H9 (cell line): Measurements from ENCODE around the gene CLK3. TPM values are rescaled to one million over a fixed set of nuclear protein-coding genes. Genes with fewer than 3 reads are reported as not detected.
"Not testable (repeated sequence)": the region's sequence is repeated elsewhere in the genome, so short reads cannot be mapped to it uniquely, and the experiment has no call there.

Source experiments
- DNase-seq: peaks from one replicate; pipeline ENCODE4 v3.0.0-alpha.2; 2017
- H2AFZ ChIP-seq: one replicate; pipeline ENCODE4 v1.6.1; 2013; ENCODE audit warnings: mild to moderate bottlenecking, low read length, control low read depth, moderate library complexity
- H2AK5ac ChIP-seq: 2 replicates; pipeline ENCODE4 v1.6.1; 2013; ENCODE audit warnings: low read length, control low read depth, mixed read lengths; ENCODE audit not compliant: insufficient read length
- H2BK120ac ChIP-seq: one replicate; pipeline ENCODE4 v1.6.1; 2013; ENCODE audit warnings: low read depth, mild to moderate bottlenecking, low read length, control low read depth, inconsistent platforms; ENCODE audit not compliant: poor library complexity, severe bottlenecking
- H2BK12ac ChIP-seq: 2 replicates; pipeline ENCODE4 v1.6.1; 2013; ENCODE audit warnings: low read length, control low read depth, mixed read lengths, low read depth; ENCODE audit not compliant: insufficient read length
- H2BK15ac ChIP-seq: 2 replicates; pipeline ENCODE4 v1.6.1; 2013; ENCODE audit warnings: low read depth, low read length, control low read depth
- H2BK20ac ChIP-seq: one replicate; pipeline ENCODE4 v1.6.1; 2013; ENCODE audit warnings: low read depth, mild to moderate bottlenecking, low read length, control low read depth, inconsistent platforms; ENCODE audit not compliant: poor library complexity, severe bottlenecking
- H2BK5ac ChIP-seq: 2 replicates; pipeline ENCODE4 v1.6.1; 2013; ENCODE audit warnings: low read length, control low read depth, mixed read lengths; ENCODE audit not compliant: insufficient read length
- H3K14ac ChIP-seq: 2 replicates; pipeline ENCODE4 v1.6.1; 2013; ENCODE audit warnings: low read length, control low read depth; ENCODE audit not compliant: insufficient read depth
- H3K18ac ChIP-seq: 2 replicates; pipeline ENCODE4 v1.6.1; 2013; ENCODE audit warnings: low read depth, mild to moderate bottlenecking, mixed read lengths, low read length, control low read depth; ENCODE audit not compliant: insufficient read length
- H3K23ac ChIP-seq: 2 replicates; pipeline ENCODE4 v1.6.1; 2013; ENCODE audit warnings: low read length, control low read depth, mixed read lengths, low read depth; ENCODE audit not compliant: insufficient read length
- H3K23me2 ChIP-seq: 2 replicates; pipeline ENCODE4 v1.6.1; 2013; ENCODE audit warnings: low read depth, mild to moderate bottlenecking, mixed read lengths, low read length, control low read depth; ENCODE audit not compliant: insufficient read length, poor library complexity, severe bottlenecking
- H3K27ac ChIP-seq: 2 replicates; pipeline ENCODE4 v1.5.1; 2013; ENCODE audit warnings: low read length, control low read depth, mixed read lengths, low read depth; ENCODE audit not compliant: insufficient read length
- H3K27me3 ChIP-seq: 2 replicates; pipeline ENCODE4 v1.6.1; 2013; ENCODE audit warnings: low read length, control low read depth, inconsistent platforms; ENCODE audit not compliant: insufficient read depth
- H3K4ac ChIP-seq: 2 replicates; pipeline ENCODE4 v1.6.1; 2013; ENCODE audit warnings: low read depth, mild to moderate bottlenecking, control low read depth, inconsistent platforms, low read length, moderate library complexity
- H3K4me1 ChIP-seq: 2 replicates; pipeline ENCODE4 v1.6.1; 2013; ENCODE audit warnings: low read length, control low read depth, inconsistent platforms; ENCODE audit not compliant: insufficient read depth
- H3K4me2 ChIP-seq: 2 replicates; pipeline ENCODE4 v1.6.1; 2013; ENCODE audit warnings: low read length, control low read depth, mixed read lengths; ENCODE audit not compliant: insufficient read length, insufficient read depth
- H3K56ac ChIP-seq: 2 replicates; pipeline ENCODE4 v1.6.1; 2013; ENCODE audit warnings: low read depth, mild to moderate bottlenecking, mixed read lengths, low read length, control low read depth; ENCODE audit not compliant: insufficient read length
- H3K79me1 ChIP-seq: 2 replicates; pipeline ENCODE4 v1.6.1; 2013; ENCODE audit warnings: low read depth, mild to moderate bottlenecking, moderate library complexity, low read length, control low read depth, inconsistent platforms; ENCODE audit not compliant: insufficient read depth, poor library complexity, severe bottlenecking
- H3K79me2 ChIP-seq: 2 replicates; pipeline ENCODE4 v1.6.1; 2013; ENCODE audit warnings: low read length, control low read depth, inconsistent platforms; ENCODE audit not compliant: insufficient read depth
- H3K9ac ChIP-seq: 2 replicates; pipeline ENCODE4 v1.6.1; 2013; ENCODE audit warnings: low read length, control low read depth, mixed read lengths; ENCODE audit not compliant: insufficient read length; ENCODE audit errors: extremely low read depth
- H3K9me3 ChIP-seq: one replicate; pipeline ENCODE4 v1.6.1; 2013; ENCODE audit warnings: low read depth, low read length, inconsistent platforms; ENCODE audit not compliant: control insufficient read depth
- H3T11ph ChIP-seq: one replicate; pipeline ENCODE4 v1.6.1; 2013; ENCODE audit warnings: mild to moderate bottlenecking, low read length, control low read depth, inconsistent platforms
- H4K20me1 ChIP-seq: one replicate; pipeline ENCODE4 v1.6.1; 2013; ENCODE audit not compliant: control insufficient read depth, insufficient read length, insufficient read depth
- H4K5ac ChIP-seq: 2 replicates; pipeline ENCODE4 v1.6.1; 2013; ENCODE audit warnings: low read depth, mild to moderate bottlenecking, mixed read lengths, low read length, control low read depth; ENCODE audit not compliant: insufficient read length
- H4K8ac ChIP-seq: replicated peaks from 2 replicates; pipeline ENCODE4 v1.6.1; 2013; ENCODE audit warnings: low read length, control low read depth, mixed read lengths, low read depth; ENCODE audit not compliant: insufficient read length
- H4K91ac ChIP-seq: 2 replicates; pipeline ENCODE4 v1.6.1; 2013; ENCODE audit warnings: low read depth, mild to moderate bottlenecking, moderate library complexity, mixed read lengths, low read length, control low read depth; ENCODE audit not compliant: insufficient read length
- H3K27ac Mint-ChIP-seq, 3 experiments: 2 replicates in 2 of 3; 3 replicates in 1 of 3; pipeline ENCODE4 v1.8.0; 2020 to 2021; ENCODE audit warnings: mixed read lengths in 3 of 3, mild to moderate bottlenecking in 1 of 3, moderate library complexity in 1 of 3
- H3K27me3 Mint-ChIP-seq: 2 replicates; pipeline ENCODE4 v1.8.0; 2021; ENCODE audit warnings: low read depth, mild to moderate bottlenecking, moderate library complexity, mixed read lengths
- H3K36me3 Mint-ChIP-seq, 3 experiments: 2 replicates in 2 of 3; 3 replicates in 1 of 3; pipeline ENCODE4 v1.8.0; 2020 to 2021; ENCODE audit warnings: low read depth in 3 of 3, mixed read lengths in 3 of 3; ENCODE audit not compliant: insufficient read depth in 1 of 3
- H3K4me1 Mint-ChIP-seq, 2 experiments: 2 replicates each; pipeline ENCODE4 v1.8.0; 2020; ENCODE audit warnings: mixed read lengths in 2 of 2
- H3K4me3 Mint-ChIP-seq, 2 experiments: 2 replicates in 1 of 2; 3 replicates in 1 of 2; pipeline ENCODE4 v1.8.0; 2020 to 2021; ENCODE audit warnings: mild to moderate bottlenecking in 2 of 2, mixed read lengths in 2 of 2, moderate library complexity in 1 of 2
- H3K9me3 Mint-ChIP-seq, 2 experiments: 2 replicates in 1 of 2; 3 replicates in 1 of 2; pipeline ENCODE4 v1.8.0; 2020; ENCODE audit warnings: mild to moderate bottlenecking in 2 of 2, mixed read lengths in 2 of 2, moderate library complexity in 1 of 2
- WGBS: extraction: QIAGEN DNeasy Blood & Tissue Kit; methylation state at CpG from one replicate; pipeline ENCODE4 v1.1.7; 2013; ENCODE audit warnings: missing lambda C conversion rate, low lambda C conversion rate, mixed read lengths; ENCODE audit not compliant: insufficient read length; ENCODE audit errors: extremely low coverage; 5-methylcytosine and 5-hydroxymethylcytosine counted together
- total RNA-seq: library from RNA; stranded (reverse); gene quantifications from 2 replicates; pipeline ENCODE4 v1.2.1, GENCODE V29; 2021
- TF ChIP-seq, protein P1 (sequence below): fragments of 200-600 bp; sonication (generic); conservative IDR thresholded peaks from 3 replicates; pipeline ENCODE4 v1.8.0; 2021; ENCODE audit warnings: antibody characterized with exemption, mild to moderate bottlenecking

Gene CLK3
- total RNA-seq, 1 experiment from 2014 or later, result 40.8 TPM

DNA sequence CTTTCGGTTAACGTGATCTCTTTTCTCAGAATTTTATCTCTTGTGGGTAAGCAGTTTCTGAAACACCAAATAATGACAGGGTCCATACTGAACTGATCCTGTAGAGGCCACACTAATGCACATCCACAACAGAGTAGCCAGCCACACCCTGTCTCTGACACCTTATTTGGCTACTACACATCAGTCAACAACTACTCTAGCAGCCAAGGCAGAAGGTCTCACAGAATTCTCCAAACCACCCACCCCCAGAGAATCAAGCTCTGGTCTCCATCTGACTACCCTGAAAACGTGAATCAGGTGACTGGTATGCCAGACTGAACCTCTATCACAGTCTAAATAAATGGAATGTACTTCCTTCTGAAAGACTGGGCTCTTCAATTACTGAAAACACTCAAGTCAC is 42.2 kb downstream of the CLK3 start:
- no peak overlapping the region for H3T11ph ChIP-seq
- no peaks in the 10 kb centered on the region for H3K9me3 ChIP-seq
- H2BK120ac ChIP-seq, result no peak overlapping the region
- peaks cover 3% of the 10 kb centered on the region for H3K79me1 ChIP-seq
- H3K4ac ChIP-seq, result no peak overlapping the region
- H3K14ac ChIP-seq, result no peak overlapping the region
- Mint-ChIP-seq H3K9me3 (no peaks in the 10 kb centered on the region), H3K4me1 (no peaks in the 10 kb centered on the region), H3K27me3 (no peaks in the 10 kb centered on the region), H3K36me3 (peaks cover 6 to 19% (median 17%) of the 10 kb centered on the region in 3 experiments; a peak in 6 of 7 replicates), H3K27ac (no peak overlapping the region; a peak in 1 of 7 replicates), H3K4me3 (no peak overlapping the region)
- H4K5ac ChIP-seq, result no peak overlapping the region
- H3K27ac ChIP-seq, result no peak overlapping the region
- H3K18ac ChIP-seq, result no peak overlapping the region
- no peak overlapping the region for H2AFZ ChIP-seq
- H3K4me1 ChIP-seq, result no peaks in the 10 kb centered on the region
- WGBS, result no CpG with 5 or more reads among the region's 3 CpGs
- H2AK5ac ChIP-seq, result no peak overlapping the region
- H2BK20ac ChIP-seq, result no peak overlapping the region
- H3K79me2 ChIP-seq, result peaks cover 2% of the 10 kb centered on the region; the same call in 1 of the 2 replicates
- no peak overlapping the region for H4K91ac ChIP-seq
- H3K4me2 ChIP-seq, result no peak overlapping the region
- H2BK12ac ChIP-seq, result no peak overlapping the region
- TF ChIP-seq, protein P1, sequence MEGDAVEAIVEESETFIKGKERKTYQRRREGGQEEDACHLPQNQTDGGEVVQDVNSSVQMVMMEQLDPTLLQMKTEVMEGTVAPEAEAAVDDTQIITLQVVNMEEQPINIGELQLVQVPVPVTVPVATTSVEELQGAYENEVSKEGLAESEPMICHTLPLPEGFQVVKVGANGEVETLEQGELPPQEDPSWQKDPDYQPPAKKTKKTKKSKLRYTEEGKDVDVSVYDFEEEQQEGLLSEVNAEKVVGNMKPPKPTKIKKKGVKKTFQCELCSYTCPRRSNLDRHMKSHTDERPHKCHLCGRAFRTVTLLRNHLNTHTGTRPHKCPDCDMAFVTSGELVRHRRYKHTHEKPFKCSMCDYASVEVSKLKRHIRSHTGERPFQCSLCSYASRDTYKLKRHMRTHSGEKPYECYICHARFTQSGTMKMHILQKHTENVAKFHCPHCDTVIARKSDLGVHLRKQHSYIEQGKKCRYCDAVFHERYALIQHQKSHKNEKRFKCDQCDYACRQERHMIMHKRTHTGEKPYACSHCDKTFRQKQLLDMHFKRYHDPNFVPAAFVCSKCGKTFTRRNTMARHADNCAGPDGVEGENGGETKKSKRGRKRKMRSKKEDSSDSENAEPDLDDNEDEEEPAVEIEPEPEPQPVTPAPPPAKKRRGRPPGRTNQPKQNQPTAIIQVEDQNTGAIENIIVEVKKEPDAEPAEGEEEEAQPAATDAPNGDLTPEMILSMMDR, result no peak
- no peaks in the 10 kb centered on the region; the same call in 1 of the 2 replicates for H3K27me3 ChIP-seq
- H3K23ac ChIP-seq, result no peak overlapping the region
- no peak overlapping the region for H2BK15ac ChIP-seq
- no peak overlapping the region for H3K9ac ChIP-seq
- DNase-seq, result no peak
- no peaks in the 10 kb centered on the region for H4K20me1 ChIP-seq
- H3K56ac ChIP-seq, result no peak overlapping the region
- H4K8ac ChIP-seq, result no peak overlapping the region
- no peak overlapping the region for H2BK5ac ChIP-seq
- H3K23me2 ChIP-seq, result no peaks in the 10 kb centered on the region

DNA sequence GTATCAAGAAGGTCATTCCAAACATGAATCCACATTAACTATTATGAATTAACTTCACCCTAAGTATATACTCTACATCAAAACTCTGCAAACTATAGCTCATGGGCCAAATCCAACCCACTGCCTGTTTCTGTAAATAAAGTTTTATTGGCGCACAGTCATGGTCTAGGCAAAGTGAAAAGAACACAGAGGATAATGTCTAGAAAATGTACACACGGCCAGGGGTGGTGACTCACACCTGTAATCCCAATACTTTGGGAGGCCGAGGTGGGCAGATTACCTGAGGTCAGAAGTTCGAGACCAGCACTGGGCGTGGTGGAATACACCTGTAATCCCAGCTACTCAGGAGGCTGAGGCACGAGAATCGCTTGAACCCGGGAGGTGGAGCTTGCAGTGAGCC is 45.6 kb downstream of the CLK3 start:
- H2BK120ac ChIP-seq, H3K23ac ChIP-seq, H4K5ac ChIP-seq, H3K4me1 Mint-ChIP-seq, H3T11ph ChIP-seq, H3K4me3 Mint-ChIP-seq, H3K18ac ChIP-seq, H3K9me3 Mint-ChIP-seq, H3K4me2 ChIP-seq, H3K27me3 Mint-ChIP-seq, H2BK15ac ChIP-seq, H3K56ac ChIP-seq, H4K8ac ChIP-seq, H3K27ac Mint-ChIP-seq, H3K79me2 ChIP-seq, H3K4ac ChIP-seq, H3K27me3 ChIP-seq, H3K27ac ChIP-seq, H3K9ac ChIP-seq, H3K79me1 ChIP-seq, H3K9me3 ChIP-seq, H3K4me1 ChIP-seq, H3K23me2 ChIP-seq, H2BK12ac ChIP-seq, H2AK5ac ChIP-seq, H2AFZ ChIP-seq, H2BK5ac ChIP-seq, H4K91ac ChIP-seq, DNase-seq, H4K20me1 ChIP-seq, H3K14ac ChIP-seq, H3K36me3 Mint-ChIP-seq, H2BK20ac ChIP-seq: not testable (repeated sequence)
- whole genome bisulfite sequencing, result no CpG with 5 or more reads among the region's 8 CpGs
